ENCODE data around the gene STARD13. TPM values are rescaled to one million over a fixed set of nuclear protein-coding genes. Genes with fewer than 3 reads are reported as not detected.

STARD13 gene
- total RNA-seq, 1 experiment from 2014 or later = 1.6 TPM

GRCh38 chr13:33310245-33311038 lies 24.9 kb upstream of the STARD13 start:
- no peak for DNase-seq (ENCODE audit: low spot score)

- DNase-seq (ENCODE audit: low spot score) = no peak
These were observed 23.3 kb upstream of the STARD13 start for GRCh38 chr13:33308863-33309262.

GRCh38 chr13:33307843-33308242 lies 22.3 kb upstream of the STARD13 start:
- DNase-seq (ENCODE audit: low spot score) = no peak

GRCh38 chr13:33303855-33304597 lies 18.5 kb upstream of the STARD13 start:
- no peak for DNase-seq (ENCODE audit: low spot score)

- DNase-seq (ENCODE audit: low spot score) = no peak
These were observed 14.1 kb upstream of the STARD13 start for GRCh38 chr13:33299626-33300025.

GRCh38 chr13:33296793-33297425 lies 11.4 kb upstream of the STARD13 start:
- DNase-seq (ENCODE audit: low spot score) = no peak

GRCh38 chr13:33292712-33293111 lies 7.2 kb upstream of the STARD13 start:
- DNase-seq (ENCODE audit: low spot score) = no peak

GRCh38 chr13:33290421-33290965 lies 4.9 kb upstream of the STARD13 start:
- no peak for DNase-seq (ENCODE audit: low spot score)

- DNase-seq (ENCODE audit: low spot score) = no peak
These were observed 4.4 kb upstream of the STARD13 start for GRCh38 chr13:33289966-33290365.

- no peak for DNase-seq (ENCODE audit: low spot score)
These were observed 1.8 kb upstream of the STARD13 start for GRCh38 chr13:33287142-33287882.

GRCh38 chr13:33286128-33286527 lies 573 bp upstream of the STARD13 start:
- DNase-seq (ENCODE audit: low spot score) = no peak

- no peak for DNase-seq (ENCODE audit: low spot score)
These were observed 639 bp downstream of the STARD13 start for GRCh38 chr13:33284916-33285315.

- DNase-seq (ENCODE audit: low spot score) = no peak
These were observed 1.5 kb downstream of the STARD13 start for GRCh38 chr13:33284031-33284430.

GRCh38 chr13:33283195-33283911 lies 2.2 kb downstream of the STARD13 start:
- no peak for DNase-seq (ENCODE audit: low spot score)

- no peak for DNase-seq (ENCODE audit: low spot score)
These were observed 3.5 kb downstream of the STARD13 start for GRCh38 chr13:33281951-33282595.

GRCh38 chr13:33280923-33281322 lies 4.6 kb downstream of the STARD13 start:
- no peak for DNase-seq (ENCODE audit: low spot score)

- DNase-seq (ENCODE audit: low spot score) = no peak
These were observed 5.2 kb downstream of the STARD13 start for GRCh38 chr13:33280279-33280905.

GRCh38 chr13:33279414-33280278 lies 5.9 kb downstream of the STARD13 start:
- DNase-seq (ENCODE audit: low spot score) = peak; percentile 31

GRCh38 chr13:33278913-33279312 lies 6.6 kb downstream of the STARD13 start:
- DNase-seq (ENCODE audit: low spot score) = no peak

Data from H4 (cell line).